Measurements from ENCODE around the gene ZBTB42.

ZBTB42 gene

DNA sequence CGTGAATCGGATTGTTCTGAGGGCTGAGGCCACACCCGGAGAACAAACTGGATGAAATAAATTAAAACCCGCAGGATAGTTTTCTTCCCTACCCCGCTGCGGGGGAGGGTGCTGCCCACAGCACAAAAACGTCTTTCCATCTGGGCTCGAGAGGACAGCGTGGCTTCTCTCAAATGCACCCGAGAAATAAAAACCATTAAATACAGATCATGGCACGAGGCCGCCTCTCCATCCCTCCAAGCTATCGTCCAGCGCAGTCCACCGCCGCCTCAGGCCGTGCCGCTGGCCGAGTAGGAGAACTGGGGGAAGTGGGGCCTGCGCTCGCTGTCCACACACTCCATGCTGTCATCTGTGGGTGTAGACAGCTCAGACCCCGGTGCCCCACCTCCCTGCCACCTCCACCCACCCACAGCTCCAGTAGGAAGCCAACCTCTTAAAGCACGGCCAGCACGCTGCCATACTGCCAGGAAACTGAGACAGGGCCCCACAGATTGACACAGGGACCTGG, 30.8 kb upstream of the ZBTB42 start:
- DNase-seq, result no peak

DNA sequence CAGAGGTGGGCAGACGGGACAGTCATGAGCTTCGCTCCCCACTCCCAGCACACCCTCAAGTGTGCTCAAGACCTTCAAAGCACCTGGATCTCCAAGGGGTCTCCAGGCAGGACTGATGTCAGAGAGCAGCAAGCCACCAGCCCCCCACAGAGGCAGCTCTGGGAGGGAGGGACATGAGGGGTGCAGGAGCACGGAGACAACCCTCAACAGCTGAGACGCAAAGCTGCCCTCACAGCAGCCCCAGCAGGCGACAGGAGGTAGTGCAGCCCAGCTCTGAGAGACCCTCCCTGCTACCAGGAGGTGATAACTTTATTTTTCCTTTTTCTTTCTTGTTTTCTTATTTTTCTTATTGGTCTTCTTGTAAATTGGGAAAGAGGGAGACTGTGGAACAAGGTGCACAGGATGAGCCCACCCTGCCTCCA, 30.0 kb upstream of the ZBTB42 start:
- no peak for DNase-seq

DNA sequence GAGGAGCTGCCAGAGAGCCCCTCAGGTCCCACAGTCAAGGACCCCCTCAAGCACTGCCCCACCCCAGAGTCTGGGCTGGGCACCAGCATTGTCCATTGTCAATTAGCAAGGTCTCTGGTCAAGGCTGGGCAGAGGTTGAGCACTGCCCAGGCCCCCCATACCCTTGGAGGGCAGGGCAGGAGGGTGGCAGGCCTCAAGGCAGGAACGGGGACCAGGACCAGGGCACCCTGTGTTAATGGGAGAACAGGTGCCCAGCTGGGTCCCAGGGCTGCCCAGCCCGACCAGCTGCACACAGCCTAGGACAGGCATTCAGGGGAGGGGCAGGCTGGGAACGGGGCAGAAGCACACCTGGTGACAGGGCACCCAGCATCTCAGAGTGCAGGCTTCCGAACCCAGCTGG, 29.5 kb upstream of the ZBTB42 start:
- DNase-seq, result no peak

GRCh38 chr14:104771918-104772706, 28.8 kb upstream of the ZBTB42 start:
- no peak for DNase-seq

DNA sequence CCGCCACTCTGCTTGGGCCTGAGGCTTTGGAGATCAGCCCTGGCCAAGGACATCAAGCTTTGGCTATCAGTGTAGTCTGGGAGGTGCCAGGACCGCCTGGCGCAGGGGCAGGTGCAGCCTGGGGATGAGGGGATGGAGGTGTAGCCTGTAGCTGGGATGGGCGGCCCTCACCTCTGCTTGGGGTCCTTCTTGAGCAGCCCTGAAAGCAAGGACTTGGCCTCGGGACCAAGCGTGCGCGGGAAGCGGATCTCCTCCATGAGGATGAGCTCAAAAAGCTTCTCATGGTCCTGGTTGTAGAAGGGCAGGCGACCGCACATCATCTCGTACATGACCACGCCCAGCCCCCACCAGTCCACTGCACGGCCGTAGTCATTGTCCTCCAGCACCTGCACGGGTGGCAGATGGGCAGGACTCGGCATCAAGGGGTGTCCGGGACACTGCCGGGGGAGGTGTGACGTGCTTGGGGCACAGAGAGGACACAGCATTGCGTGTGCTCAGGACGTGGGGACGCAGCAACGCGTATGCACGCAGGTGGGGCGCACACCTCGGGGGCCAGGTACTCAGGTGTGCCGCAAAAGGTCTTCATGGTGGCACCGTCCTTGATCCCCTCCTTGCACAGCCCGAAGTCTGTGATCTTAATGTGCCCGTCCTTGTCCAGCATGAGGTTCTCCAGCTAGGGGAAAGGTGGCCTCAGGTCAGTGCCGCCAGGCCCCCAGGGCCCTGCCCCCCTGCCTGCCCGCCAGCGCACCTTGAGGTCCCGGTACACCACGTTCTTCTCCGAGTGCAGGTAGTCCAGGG, 28.0 kb upstream of the ZBTB42 start:
- no peak for DNase-seq

DNA sequence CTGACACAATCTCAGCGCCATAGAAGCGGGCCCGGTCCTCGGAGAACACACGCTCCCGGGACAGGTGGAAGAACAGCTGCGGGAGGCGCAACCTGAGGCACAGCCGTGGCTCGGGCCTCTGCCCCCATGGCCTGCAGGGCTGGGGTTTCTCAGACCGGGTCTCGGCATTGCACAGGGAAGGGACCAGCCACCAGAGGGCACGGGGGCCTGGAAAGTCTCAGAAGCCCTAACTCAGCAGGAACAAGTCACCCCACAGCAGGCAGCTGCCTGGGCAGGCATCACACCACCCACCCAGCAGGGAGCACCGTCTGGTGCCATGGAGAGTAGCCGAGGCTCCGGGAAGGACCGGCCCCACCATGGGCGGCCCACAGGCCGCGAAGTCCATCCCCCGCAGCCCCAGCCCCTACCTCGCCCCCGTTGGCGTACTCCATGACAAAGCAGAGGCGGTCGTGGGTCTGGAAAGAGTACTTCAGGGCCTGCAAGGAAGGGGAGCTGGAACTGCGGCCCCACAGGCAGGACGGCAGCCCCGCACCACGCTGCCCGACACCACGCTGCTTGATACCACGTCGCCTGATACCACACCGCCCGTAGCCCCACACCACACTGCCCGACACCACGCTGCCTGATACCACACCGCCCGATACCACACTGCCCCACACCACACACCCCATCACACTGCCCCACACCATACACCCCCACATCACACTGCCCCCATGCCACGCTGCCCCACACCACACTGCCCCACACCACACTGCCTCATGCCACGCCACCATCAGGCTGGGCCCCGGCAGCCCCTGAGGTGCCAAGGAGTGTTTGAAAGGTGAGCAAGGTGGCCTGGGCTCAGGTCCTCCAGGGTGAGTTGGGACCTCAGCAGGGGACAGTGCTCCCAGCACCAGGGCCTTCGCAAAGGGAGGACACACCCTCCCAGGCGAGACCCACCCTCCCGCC, 27.1 kb upstream of the ZBTB42 start:
- DNase-seq, result no peak

DNA sequence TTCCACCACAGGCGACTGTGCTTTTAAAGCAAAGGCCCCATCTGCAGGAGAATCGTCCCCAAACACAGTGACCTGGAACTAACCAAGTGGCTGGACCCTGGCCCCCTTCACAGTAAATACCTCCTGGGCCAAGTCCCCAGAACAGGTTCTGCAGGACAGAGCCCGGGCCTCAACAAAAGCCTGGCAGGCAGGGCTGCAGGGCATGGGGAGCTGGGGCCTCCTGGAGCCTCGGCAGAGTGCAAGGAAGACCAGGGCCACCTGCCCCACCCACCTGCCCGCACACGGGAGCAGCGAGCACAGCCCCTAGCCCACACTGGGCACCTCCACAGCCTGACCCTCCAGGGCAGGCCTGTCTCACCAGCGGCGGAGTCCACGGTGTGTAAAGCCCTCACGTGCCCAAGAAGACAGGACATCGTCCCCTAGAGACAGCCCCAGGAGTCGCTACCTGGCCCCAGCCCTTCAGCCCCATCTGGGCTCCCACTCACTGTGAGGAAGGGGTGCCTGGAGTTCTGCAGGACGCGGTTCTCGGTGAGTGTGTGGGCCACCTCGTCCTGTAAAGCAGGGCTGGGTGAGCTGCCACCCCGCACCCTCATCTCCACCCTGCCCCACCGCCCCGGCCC, 26.3 kb upstream of the ZBTB42 start:
- no peak for DNase-seq

GRCh38 chr14:104775073-104775489, 25.8 kb upstream of the ZBTB42 start:
- no peak for DNase-seq

DNA sequence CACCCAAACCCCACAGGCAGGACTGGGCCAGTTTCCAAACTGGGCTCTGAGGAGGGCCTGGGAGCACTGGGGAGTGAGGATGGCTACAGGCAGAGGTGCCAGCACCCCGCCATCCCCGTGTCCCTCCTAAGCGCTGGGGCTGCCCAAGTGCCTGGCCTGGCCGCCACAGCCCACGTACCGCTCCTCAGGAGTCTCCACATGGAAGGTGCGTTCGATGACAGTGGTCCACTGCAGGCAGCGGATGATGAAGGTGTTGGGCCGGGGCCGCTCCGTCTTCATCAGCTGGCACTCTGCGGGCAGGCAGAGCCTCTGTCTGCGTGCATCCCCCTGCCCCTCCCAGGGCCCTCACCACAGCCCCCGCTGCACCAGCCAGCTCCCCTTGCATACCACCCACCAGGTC, 24.4 kb upstream of the ZBTB42 start:
- DNase-seq, result no peak

- DNase-seq, result no peak
Observed at GRCh38 chr14:104776961-104777807, 23.7 kb upstream of the ZBTB42 start.

- no peak for DNase-seq
Observed at GRCh38 chr14:104777808-104778249, 23.1 kb upstream of the ZBTB42 start.

DNA sequence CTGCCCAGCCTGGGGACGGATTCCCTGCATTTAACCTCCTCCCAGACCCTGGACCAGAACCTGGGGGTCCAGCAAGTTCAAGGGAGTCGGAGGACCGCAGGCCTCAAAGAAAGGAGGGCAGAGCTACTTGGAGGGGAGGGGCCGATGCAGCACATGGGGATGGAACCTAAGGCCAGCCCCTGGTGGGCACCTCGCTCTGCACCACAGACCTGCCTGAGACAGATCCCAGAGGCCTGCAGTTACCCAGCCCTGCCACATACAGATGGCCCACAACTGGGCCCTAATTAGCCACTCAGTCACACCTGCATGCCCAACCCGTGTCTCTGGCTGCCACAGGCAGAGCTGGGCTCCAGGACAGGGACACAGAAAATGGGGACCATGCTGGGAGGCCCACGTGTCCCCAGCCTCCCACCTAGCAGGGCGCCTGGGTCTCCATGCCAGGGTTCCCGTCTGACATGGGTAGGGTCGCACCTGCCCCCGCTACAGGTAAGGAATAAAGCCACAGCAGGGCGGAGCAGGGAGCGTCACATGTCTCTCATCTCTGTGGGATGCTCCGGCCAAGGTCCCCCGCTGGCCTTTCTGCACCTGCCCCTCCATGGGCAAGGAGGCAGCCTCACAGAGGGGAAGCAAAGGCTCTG, 22.1 kb upstream of the ZBTB42 start:
- no peak for DNase-seq

DNA sequence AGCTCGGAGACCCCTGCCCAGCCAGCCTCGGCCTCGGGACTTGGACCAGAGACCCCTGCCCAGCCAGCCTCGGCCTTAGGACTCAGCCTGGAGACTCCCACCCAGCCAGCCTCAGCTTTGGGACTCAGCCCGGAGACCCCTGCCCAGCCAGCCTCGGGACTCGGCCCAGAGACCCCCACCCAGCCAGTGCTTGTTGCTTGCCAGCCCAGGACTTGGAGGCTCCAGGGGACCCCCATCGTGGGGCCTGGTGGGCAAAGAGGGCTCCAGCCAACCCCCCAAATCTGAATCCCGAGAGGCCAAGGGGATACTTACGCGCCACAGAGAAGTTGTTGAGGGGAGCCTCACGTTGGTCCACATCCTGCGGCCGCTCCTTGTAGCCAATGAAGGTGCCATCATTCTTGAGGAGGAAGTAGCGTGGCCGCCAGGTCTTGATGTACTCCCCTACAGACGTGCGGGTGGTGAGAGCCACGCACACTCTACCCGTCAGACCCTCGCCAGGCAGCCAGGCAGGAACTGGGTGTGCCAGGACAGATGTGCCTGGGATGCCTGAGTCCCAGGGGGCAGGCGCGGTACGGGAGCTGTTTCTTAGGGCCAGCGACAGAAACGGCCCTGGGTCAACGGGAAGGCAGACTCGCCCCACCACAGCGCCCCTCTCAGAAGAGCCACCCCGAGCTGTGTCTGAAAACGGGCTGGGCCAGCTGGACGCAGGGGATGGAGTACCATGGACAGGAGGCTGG, 21.0 kb upstream of the ZBTB42 start:
- no peak for DNase-seq

DNA sequence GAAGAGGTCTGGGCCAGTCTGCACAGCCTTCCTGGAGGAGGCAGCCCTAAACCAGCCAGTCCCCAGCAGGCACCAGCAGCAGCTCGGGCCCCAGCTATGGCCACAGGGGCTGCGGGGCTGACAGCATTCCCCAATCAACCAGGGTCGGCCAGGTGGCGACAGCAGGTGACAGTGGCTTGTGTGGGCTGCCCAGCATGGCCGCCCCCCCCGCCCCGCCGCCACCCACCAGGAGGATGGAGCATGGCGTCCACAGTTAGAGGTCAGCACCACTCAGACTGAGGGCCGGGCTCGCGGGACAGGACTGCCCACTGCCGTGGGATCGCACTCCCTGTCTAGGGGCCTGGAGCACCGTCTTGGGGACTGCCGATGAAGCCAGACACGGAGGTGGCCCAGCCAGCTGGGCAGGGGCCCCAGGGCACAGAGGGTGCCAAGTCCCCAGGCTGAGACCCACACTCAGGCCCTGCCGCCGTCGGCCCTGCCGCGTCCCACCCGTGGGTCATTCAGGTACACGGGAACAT, 20.3 kb upstream of the ZBTB42 start:
- DNase-seq, result no peak

DNA sequence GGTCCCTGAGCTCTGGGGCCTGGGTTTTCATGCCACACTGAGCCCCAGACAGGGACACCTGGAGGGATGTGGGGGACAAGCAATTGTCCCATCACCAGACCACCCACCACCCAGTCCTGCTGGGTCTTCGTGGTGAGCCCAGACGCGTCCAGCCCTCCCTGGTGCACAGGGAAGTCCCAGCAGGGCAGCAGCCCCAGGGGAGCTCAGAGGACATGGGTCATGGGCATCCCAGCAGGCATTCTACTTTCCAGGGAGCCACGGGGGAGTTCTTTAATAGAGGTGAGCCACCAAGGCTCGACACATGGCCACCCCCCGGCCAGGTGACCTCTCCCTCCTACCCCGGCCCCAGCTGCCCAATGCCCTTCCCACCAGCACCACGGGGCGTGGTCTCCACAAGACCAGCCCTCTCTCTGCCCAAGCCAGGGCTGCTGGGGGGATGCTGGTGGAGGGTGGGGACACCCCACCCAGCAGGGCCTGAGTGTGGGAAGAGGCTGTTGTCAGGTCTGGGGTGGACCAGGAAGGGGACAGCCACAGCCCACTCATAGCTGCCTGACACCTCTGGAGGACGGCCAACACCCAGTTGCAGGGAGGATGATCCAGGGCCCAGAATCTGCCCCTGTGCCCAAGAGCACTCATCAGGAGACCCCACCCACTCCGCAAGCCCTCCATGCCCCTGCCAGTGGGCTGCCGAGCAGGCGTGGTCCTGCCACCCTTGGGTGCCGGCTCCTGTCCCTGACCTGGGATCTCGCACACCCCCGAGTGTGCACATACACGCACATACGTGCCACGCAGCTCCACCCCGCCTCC, 19.4 kb upstream of the ZBTB42 start:
- no peak for DNase-seq

DNA sequence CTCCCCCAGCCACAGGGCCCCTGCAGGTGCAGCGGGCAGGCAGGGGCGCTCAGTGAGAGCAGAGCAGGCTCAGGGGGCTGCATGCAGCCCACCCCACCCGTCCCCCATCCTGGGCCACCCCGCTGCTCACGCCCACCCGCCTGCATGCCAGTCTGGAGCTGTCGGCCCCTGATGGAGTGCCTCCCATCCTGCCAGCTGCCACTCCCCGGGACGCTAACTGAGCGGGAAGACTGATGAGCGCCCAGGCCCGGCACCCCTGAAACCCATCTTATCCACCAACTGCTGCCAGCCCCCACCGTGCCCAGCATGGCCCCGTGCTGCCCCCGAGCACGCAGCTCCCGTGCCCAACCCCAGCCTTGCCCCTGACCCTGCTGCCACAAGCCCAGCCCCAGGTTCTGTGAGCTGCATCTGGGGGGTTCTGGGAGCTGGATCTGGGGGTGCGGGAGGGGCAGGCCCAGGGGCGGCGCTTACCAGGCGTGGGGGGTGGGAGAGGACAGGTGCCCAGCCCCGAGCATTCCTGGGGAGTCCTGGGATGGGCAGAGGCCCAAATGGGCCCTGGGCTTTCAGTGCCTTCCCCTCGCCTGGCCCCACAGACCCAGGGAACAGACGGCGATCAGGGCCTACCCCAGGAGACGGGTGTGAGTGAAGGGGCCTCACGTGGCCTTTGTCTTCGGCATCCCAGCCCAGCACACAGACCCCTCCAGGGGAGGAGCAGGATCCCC, 18.7 kb upstream of the ZBTB42 start:
- DNase-seq, result no peak

DNA sequence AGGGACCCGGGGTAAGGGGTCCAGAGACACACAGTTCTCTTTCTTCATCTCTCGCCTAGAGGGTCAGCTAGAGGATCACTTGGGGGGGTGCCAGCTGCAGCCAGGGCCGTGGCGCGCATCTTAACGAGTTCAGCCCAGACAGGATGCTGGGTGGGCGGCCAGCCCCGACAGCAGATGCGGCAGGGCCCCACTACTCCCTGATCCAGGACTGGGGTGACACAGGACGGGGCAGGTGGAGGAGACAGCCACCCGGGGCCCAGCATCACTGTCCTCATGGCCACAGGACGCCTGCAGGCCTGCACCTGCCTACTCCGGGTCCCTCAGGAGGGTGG, 18.1 kb upstream of the ZBTB42 start:
- no peak for DNase-seq

DNA sequence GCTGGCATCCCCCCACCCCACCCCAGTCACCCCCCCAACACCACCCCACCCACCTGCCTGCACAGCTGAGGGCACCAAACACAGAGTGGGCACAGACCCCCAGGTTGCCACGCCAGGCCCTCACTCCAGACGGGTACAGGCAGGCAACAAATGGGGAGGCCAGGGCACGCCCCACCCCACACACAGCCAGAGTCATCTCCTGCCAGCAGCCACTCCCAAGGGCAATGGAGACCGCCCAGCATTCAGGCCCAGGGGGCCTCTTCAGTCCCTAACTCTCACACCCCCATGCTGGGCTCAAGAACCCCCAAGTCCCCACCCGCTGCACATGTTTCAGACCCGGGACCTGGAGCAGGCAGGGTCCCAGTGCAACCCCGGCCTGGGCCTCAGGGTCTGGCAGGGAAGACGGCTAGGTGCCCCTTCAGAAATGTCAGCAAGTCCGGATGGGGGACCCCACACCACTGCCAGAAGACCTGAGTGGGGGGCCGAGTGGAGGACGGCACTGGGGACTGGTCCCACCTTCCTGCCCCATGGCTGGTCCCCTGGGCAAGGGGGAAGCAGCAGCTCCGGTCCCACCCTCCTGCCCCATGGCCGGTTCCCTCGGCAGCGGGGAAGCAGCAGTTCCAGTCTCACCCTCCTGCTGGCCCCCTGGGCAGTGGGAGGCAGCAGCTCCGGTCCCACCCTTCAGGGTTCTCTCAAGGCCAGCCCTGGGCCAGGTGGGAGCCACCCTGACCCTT, 17.2 kb upstream of the ZBTB42 start:
- DNase-seq, result no peak
